DMS114 treated with DMSO at 0.1 percent for 48 hours (cell line): ENCODE measurements around the gene GHRH.

ENCODE experiments used
- DNase-seq: peaks from one replicate; lab custom pipeline; 2025; ENCODE audit not compliant: unreplicated experiment; lab: John Stamatoyannopoulos, UW

Gene GHRH

GRCh38 chr20:37263686-37264085 is 2.1 kb upstream of the GHRH start:
- DNase-seq = no peak

GRCh38 chr20:37262505-37262904 is 891 bp upstream of the GHRH start:
- DNase-seq = no peak

DNA sequence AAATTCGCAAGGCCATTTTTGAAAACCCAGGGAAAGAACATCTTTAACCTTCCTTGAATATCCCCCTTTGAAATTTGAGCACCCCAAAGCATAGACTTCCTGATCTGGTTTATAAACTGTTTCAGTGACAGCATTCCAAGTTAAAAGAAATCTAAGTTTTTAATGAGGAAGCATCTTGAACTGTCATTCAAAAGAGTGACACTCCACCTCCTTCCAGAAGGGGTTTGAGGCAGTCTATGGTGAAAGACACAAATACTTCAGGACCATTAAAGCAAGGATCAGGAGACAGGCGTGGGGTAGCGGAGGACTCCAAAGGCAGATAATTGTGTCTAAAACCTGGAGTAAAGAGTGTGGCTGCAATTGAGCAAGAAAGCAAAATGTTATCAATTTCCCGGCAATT is 691 bp downstream of the GHRH start:
- DNase-seq = no peak

DNA sequence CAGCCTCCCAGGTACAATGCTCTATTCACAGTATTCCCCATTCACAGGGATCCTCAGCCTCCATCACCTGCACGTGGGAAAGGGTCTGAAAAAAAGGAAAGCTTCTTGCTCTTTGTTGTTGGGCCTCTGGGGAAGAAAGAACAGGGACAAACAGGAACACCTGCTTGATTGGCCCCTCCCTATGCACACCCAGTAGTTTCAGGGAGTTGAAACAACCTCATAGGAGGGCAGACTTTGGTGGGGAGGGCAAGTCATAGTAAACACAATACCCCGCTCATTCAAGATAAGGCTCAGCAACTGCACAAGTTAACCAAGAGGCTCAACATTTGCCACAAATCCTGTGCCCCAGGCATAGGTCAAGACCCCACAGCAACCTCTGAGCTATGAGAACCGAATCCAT is 1.7 kb downstream of the GHRH start:
- DNase-seq = no peak

DNA sequence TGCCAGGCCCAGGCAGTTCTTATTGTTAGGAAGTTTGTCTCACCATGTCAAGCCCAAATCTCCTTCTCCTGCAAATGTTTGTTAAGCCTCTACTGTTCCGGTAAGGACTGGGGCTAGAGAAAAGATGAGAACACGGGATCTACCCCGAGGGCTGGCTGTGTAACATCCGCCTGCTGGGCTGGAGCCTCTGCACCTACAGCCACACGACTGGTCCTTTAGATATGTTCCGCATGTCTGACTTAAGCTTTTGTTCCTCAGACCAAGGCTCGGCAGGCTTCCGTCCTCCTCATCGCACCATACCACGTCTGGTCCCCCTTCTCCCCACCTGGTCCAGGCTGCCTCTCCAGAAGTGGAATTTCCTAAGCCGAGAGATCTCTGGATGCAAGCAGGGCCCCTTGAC is 2.6 kb downstream of the GHRH start:
- DNase-seq = no peak

DNA sequence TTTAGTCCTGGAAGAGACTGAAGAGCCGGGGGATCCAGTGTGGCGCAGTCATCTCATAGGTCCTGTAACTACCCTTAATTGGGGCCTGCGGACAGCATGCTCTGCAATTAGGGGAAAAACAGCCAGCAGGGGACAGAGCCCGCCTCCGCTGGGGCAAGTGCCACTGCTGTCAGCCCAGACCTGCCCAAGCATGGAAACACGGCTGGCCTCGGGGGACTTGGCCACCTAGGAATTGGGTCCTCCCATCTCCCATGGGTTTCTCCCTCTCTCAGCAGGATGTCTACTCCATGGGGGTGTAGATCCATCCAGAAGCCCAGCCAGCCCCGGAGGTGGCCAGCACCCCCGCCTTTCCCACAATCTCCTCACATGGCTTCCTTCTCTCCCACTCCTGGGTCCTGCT is 3.6 kb downstream of the GHRH start:
- no peak for DNase-seq

DNA sequence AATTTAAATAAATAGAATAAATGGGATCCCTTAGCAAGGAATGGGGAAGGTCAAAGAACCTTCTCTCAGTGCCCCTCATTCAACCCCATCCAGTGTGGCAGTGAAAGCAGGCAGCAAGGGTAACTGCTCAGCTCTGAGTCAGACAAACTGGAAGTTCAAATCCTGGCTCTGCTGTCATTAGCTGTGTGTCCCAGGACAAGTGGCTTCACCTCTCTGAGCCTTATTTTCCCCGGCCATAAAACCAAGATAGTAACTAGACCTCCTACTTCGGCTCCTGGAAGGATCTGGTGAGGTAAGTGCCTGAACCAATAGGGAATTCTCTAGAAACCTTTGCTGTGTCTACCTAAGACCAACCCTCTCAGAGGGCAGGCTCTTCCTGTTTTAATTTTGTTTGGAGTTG is 4.1 kb downstream of the GHRH start:
- DNase-seq = no peak

DNA sequence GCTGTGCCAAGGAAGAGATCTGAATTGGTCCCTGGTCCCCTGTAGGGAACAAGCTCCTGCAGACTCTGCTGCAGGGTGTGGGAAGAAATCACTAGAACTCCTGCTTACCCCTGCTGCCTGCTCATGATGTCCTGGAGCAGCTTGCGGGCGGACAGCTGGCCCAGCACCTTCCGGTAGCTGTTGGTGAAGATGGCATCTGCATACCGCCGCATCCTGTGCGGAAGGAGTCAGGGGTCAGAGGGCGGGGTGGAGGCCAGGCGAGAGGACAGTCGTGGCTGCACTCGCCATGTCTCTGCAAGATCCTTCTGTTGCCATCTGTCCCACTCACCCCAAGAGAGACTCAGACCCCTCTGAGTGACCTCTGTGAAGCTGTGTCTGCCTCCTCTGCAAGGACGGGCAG is 5.3 kb downstream of the GHRH start:
- DNase-seq = no peak

DNA sequence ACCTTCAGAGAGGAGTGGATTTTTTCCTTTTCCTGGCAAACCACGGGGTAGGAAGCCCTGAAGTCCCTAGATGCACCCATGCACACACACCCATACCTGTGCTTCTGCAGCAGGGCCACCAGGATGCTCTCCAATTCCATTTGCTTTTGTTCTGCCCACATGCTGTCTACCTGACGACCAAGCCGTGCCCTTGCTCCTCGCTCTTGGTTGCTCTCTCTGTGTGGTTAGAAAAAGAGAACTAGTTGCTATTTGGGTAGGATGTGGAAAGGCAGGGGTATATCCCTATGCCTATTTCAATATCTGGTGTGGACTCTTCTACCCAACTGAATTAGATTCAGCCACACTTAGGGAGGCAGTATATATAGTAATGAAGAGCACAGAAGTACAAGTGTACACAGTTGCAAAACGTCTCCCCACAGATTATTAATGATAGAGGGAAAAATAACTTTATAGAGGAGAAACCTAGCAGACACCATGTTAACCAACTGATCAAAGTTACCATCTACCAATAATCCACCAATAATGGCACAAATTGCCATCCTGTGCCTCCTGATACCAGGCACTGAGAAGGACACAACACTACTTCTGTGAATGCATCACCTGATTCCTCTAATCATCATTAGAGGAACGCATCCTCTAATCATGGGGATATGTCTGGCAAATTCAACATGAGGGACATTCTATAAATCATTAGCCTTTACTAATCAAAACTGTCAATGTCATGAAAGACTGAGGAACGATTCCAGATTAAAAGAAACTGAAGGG is 7.3 kb downstream of the GHRH start:
- DNase-seq = no peak

- no peak for DNase-seq
These were observed 8.5 kb downstream of the GHRH start for GRCh38 chr20:37253087-37253486.

GRCh38 chr20:37251825-37252477 is 9.7 kb downstream of the GHRH start:
- no peak for DNase-seq

- DNase-seq = no peak
These were observed 12.3 kb downstream of the GHRH start for GRCh38 chr20:37249304-37249703.

DNA sequence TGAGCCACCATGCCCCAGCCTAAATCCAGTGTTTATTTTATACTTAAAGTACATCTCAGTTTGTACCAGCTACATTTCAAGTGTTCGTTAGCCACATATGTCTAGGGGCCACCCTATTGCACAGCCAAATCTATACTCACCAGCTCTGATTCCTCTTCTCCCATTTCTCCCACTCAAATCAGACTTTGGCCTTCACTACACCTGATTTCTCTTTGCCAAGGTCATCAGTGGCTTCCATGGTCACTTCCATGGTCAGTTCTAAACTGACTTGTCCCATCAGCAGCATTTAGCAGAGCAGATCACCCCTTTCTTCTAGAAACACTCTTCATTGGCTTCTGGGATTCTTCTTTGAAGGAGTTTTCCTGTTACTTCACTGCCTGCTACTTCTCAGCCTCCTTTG is 14.1 kb downstream of the GHRH start:
- DNase-seq = no peak

GRCh38 chr20:37246736-37247135 is 14.9 kb downstream of the GHRH start:
- DNase-seq = no peak

DNA sequence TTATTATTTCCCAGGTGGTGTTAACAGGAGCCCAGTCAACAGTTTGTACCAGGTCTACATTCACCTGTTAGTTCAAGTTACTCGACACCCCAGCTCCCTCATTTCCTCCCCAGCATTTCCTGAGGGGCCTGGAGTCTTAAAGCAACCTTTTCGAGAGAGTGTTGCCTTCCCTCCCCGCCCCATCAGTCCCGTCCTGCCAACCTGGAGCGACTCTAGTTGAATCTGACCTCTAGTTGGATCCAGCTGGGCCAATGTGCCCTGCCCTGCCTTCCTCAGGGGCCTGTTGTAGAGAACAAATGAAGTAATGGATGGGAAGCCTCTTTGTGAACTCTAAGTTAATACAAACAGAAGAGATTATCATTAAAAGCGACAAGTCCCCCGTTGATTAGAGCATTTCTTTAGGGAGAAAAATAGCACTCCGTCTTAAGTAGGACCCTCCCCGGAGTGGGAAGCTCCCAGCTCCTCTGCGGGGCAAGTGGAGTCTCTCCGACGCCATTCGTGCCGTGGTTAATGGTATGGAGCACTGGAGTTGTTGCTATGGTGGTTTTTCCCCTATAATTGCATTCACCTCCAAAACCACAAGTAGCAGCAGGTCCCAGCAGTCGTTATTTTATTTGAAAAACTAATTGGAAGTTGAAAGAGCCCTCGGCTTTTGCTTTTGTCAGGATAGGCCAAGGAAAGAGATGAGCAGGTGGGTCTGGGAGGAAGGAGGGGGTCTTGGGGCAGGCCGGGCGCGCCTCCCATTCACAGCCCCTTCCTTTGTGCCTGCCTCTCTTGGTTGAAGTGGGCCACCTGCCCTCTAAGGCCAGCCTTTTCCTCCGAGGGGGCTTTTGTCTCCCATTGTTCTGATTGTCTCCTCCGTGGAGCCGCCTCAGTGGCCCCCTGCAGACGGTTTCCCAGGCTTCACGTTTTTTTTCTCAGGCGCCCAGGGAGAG is 16.1 kb downstream of the GHRH start:
- DNase-seq = no peak

GRCh38 chr20:37244572-37244957 is 17.0 kb downstream of the GHRH start:
- DNase-seq = no peak

GRCh38 chr20:37243937-37244571 is 17.6 kb downstream of the GHRH start:
- DNase-seq = no peak

DNA sequence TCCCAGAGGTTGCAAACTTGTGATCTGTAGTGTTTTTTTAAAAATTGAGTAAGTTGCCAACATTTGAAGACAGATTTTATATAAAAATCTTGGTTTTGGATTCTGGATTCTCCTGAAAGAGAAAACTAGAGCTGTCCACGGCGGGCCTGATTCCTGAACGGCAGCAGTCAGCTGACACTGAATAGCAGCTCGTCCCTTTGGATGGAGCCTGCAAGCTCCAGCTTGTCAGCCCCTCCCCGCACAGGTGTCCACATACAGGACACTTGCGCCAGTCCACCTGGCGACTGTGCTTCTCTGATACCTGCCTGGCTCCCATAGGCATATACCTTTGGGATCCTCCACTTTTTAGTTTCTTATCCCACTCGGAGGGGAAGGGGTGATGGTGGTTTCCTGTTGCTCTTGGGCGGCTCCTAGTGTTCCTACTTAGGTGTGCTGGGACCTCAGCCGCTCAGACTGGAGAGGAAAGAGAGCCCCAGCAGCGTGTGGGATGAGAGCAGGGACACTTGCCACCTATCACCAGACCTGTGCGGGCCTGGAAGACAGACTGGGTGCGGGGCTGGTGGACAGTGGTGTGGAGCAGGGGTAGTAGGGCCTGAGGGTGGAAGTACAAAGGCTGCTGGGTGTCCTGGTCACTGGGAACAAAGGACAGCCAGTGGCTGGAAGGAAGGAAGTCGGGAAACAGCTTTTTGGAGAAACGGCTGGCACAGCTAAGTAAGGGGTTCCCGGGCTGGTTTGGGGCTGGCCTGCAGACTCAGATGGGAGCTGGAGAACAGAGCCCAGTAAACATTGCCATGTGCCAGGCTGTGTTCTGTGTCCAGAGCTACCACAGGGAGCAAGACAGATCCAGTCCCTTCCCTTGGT is 18.3 kb downstream of the GHRH start:
- no peak for DNase-seq

DNA sequence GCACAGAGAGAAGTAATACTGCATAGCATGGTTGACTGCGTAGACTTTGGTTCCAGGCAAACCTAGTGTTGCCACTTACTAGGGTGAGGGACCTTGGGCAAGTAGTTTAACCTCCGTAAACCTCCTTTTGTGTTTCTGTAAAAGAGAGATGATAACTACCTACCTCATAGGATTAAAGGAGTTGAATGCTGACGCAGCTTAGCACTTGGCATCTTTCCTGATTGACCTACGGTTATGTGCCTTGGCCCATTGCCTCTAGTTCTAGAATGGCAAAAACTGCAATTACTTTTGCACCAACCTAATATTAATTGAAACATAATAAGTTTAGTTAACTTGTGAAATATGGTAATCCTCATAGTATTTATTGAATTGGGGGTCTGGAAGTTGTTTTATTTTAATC is 19.1 kb downstream of the GHRH start:
- DNase-seq = no peak

DNA sequence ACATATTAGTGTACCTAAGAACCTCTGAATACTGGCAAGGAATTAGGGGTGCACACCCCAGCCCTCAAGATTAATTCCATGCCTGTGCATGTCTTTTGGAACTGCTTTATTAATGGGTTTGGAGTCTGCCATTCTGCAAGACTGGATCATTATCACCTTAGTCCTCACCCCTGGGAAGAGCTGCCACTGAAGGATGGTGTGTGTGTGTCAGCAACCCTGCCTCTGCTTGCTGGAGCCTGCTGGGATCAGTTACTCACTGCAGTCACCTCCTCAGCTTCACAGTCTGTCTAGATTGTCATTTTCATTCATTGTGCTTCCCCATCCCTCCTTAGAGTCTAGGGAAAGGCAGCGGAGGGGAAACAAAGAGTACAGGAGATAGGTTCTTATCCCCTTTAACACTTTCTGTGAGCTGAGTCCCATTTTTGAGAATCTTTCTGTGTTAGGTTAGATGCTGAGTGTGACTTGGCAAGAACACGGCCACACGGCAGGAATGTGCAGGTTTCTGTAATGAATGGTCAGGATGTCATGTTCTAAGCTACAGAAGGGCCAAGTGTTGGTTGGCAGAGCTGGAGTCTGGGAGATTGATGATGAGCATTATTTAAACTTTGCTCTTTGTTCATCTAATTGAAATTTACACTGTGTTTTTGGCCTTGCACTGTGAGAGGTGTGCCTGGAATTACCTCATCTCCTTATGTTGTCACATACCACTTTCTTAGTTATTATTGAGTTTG is 21.1 kb downstream of the GHRH start:
- no peak for DNase-seq
